HepG2 (cell line): ENCODE measurements around the gene APOC3. TPM values are rescaled to one million over a fixed set of nuclear protein-coding genes. Genes with fewer than 3 reads are reported as not detected.

Source experiments
- DNMT1 ChIP-seq: sonication (generic); formaldehyde crosslinking; IDR thresholded peaks from 2 replicates; pipeline ENCODE4 v1.5.1; 2020; ENCODE audit warnings: mild to moderate bottlenecking, missing genetic modification reagents
- KAT8 ChIP-seq: IDR thresholded peaks from 2 replicates; pipeline ENCODE4 v1.6.1; 2016; ENCODE audit warnings: missing genetic modification reagents, missing compliant biosample characterization
- MAZ ChIP-seq, 2 experiments: sonication (generic) in 1 of 2; formaldehyde crosslinking in 1 of 2; IDR thresholded peaks; 2 replicates each; pipeline versions ENCODE4 v1.5.0 to v1.6.1; 2012 to 2020; ENCODE audit warnings: low read depth in 2 of 2, mild to moderate bottlenecking in 2 of 2, borderline replicate concordance in 1 of 2, improper control_type of control experiment in 1 of 2, low read length in 1 of 2, missing genetic modification reagents in 1 of 2, moderate library complexity in 1 of 2
- MEIS2 ChIP-seq: sonication (generic); formaldehyde crosslinking; IDR thresholded peaks from 2 replicates; pipeline ENCODE4 v1.9.0; 2021; ENCODE audit warnings: mild to moderate bottlenecking, missing genetic modification reagents
- MTF2 ChIP-seq: sonication (generic); formaldehyde crosslinking; IDR thresholded peaks from 2 replicates; pipeline ENCODE4 v1.5.0; 2020; ENCODE audit warnings: missing genetic modification reagents, borderline replicate concordance
- NAIF1 ChIP-seq: sonication (generic); formaldehyde crosslinking; IDR thresholded peaks from 2 replicates; pipeline ENCODE4 v1.5.0; 2020; ENCODE audit warnings: mild to moderate bottlenecking, missing genetic modification reagents, borderline replicate concordance
- RORA ChIP-seq: sonication (generic); formaldehyde crosslinking; IDR thresholded peaks from 2 replicates; pipeline ENCODE4 v1.5.0; 2020; ENCODE audit warnings: mild to moderate bottlenecking, missing genetic modification reagents, moderate library complexity
- SKI ChIP-seq: fragments of 450-650 bp; IDR thresholded peaks from one replicate; pipeline ENCODE4 v1.6.1; 2018; ENCODE audit warnings: mild to moderate bottlenecking; ENCODE audit not compliant: partially characterized antibody
- ZFAT ChIP-seq: sonication (generic); formaldehyde crosslinking; conservative IDR thresholded peaks from 2 replicates; pipeline ENCODE4 v1.8.1; 2023; ENCODE audit warnings: missing genetic modification reagents, inconsistent platforms
- ZKSCAN1 ChIP-seq: fragments of 150-350 bp; IDR thresholded peaks from 2 replicates; pipeline ENCODE4 v1.6.1; 2014; ENCODE audit warnings: low read length
- ZMYM3 ChIP-seq: sonication (generic); formaldehyde crosslinking; IDR thresholded peaks from 2 replicates; pipeline ENCODE4 v1.5.1; 2020; ENCODE audit warnings: mild to moderate bottlenecking, missing genetic modification reagents
- ZNF296 ChIP-seq: sonication (generic); formaldehyde crosslinking; conservative IDR thresholded peaks from 2 replicates; pipeline ENCODE4 v1.5.0; 2020; ENCODE audit warnings: mild to moderate bottlenecking, missing genetic modification reagents
- ZNF629 ChIP-seq: sonication (generic); formaldehyde crosslinking; conservative IDR thresholded peaks from 2 replicates; pipeline ENCODE4 v1.5.0; 2020; ENCODE audit warnings: missing genetic modification reagents
- polyA plus RNA-seq, 8 experiments: library from polyadenylated mRNA; depleted of rRNA in 3 of 8; stranded (reverse) in 7 of 8; unstranded in 1 of 8; fragments of >200 nt; fragmentation: Illumina TruSeq in 4 of 8; extraction: Trizol in 4 of 8; gene quantifications; 2 replicates each; pipeline versions ENCODE4 v1.2.1 to v1.2.3, GENCODE V29; 2011 to 2016; ENCODE audit warnings: low read depth in 4 of 8, missing spikeins in 1 of 8, mixed read lengths in 1 of 8; ENCODE audit not compliant: insufficient read depth in 1 of 8
- total RNA-seq, 5 experiments: library from RNA; depleted of rRNA; stranded (reverse); fragments of >200 nt; fragmentation: Illumina TruSeq; extraction: Trizol; gene quantifications; 2 replicates each; pipeline ENCODE4 v1.2.3, GENCODE V29; 2016; ENCODE audit warnings: low read depth in 1 of 5
- TF ChIP-seq, protein P1 (sequence below): sonication (generic); formaldehyde crosslinking; IDR thresholded peaks from 2 replicates; pipeline ENCODE4 v1.8.0; 2022; ENCODE audit warnings: missing genetic modification reagents, mild to moderate bottlenecking, borderline replicate concordance
- TF ChIP-seq, protein P2 (sequence below): sonication (generic); formaldehyde crosslinking; IDR thresholded peaks from 2 replicates; pipeline ENCODE4 v1.9.0; 2022; ENCODE audit warnings: low read depth, missing genetic modification reagents
- TF ChIP-seq, protein P3 (sequence below): sonication (generic); formaldehyde crosslinking; IDR thresholded peaks from 2 replicates; pipeline ENCODE4 v1.4.0; 2020; ENCODE audit warnings: missing genetic modification reagents
- TF ChIP-seq, protein P4 (sequence below): sonication (generic); formaldehyde crosslinking; IDR thresholded peaks from 2 replicates; pipeline ENCODE4 v1.8.1; 2023; ENCODE audit warnings: mild to moderate bottlenecking, missing genetic modification reagents
- TF ChIP-seq, protein P5 (sequence below): sonication (generic); formaldehyde crosslinking; IDR thresholded peaks from 2 replicates; pipeline ENCODE4 v1.4.0; 2020; ENCODE audit warnings: missing genetic modification reagents

Gene APOC3
- total and polyA plus RNA-seq, 2 of the 13 experiments (the other 11 are each of a cell fraction or from before 2014, with no cell fraction given): 314 to 687 TPM

DNA sequence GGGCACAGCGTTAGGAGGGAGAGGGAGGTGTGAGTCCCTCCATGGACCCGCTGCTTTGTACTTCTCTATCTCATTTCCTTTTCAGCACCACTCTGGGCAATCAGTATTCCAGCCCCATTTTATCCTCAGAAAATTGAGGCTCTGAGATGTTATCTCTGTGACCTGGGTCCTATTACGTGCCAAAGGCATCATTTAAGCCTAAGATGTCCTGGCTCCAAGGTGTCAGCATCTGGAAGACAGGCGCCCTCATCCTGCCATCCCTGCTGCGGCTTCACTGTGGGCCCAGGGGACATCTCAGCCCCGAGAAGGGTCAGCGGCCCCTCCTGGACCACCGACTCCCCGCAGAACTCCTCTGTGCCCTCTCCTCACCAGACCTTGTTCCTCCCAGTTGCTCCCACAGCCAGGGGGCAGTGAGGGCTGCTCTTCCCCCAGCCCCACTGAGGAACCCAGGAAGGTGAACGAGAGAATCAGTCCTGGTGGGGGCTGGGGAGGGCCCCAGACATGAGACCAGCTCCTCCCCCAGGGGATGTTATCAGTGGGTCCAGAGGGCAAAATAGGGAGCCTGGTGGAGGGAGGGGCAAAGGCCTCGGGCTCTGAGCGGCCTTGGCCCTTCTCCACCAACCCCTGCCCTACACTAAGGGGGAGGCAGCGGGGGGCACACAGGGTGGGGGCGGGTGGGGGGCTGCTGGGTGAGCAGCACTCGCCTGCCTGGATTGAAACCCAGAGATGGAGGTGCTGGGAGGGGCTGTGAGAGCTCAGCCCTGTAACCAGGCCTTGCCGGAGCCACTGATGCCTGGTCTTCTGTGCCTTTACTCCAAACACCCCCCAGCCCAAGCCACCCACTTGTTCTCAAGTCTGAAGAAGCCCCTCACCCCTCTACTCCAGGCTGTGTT is 829 bp upstream of the APOC3 start (continued):
- TF ChIP-seq, protein P1, sequence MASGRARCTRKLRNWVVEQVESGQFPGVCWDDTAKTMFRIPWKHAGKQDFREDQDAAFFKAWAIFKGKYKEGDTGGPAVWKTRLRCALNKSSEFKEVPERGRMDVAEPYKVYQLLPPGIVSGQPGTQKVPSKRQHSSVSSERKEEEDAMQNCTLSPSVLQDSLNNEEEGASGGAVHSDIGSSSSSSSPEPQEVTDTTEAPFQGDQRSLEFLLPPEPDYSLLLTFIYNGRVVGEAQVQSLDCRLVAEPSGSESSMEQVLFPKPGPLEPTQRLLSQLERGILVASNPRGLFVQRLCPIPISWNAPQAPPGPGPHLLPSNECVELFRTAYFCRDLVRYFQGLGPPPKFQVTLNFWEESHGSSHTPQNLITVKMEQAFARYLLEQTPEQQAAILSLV (CRISPR knock-in tag): peak; percentile 14
- TF ChIP-seq RORA (CRISPR knock-in tag) (no peak), KAT8 (peak; percentile 57; the same call in 1 of the 2 replicates), ZNF296 (CRISPR knock-in tag) (no peak), MEIS2 (CRISPR knock-in tag) (peak; percentile 78; the same call in 1 of the 2 replicates), MTF2 (CRISPR knock-in tag) (no peak), ZMYM3 (peak; percentile 84), NAIF1 (CRISPR knock-in tag) (0 out of 2 replicates have a peak, but pooled peaks have one; percentile 36), ZKSCAN1 (no peak), ZFAT (no peak), ZNF629 (CRISPR knock-in tag) (peak; percentile 48; the same call in 1 of the 2 replicates), DNMT1 (CRISPR knock-in tag) (no peak), MAZ (IDR thresholded peaks at IDR 0.05; ENCODE audit: borderline replicate concordance, low read depth, low read length) (peak; percentile 75; the same call in 1 of the 2 replicates), MAZ (CRISPR knock-in tag; IDR thresholded peaks at IDR 0.05; ENCODE audit: low read depth) (peak; percentile 61; the same call in 1 of the 2 replicates), SKI (peak; percentile 91)
- TF ChIP-seq, protein P2, sequence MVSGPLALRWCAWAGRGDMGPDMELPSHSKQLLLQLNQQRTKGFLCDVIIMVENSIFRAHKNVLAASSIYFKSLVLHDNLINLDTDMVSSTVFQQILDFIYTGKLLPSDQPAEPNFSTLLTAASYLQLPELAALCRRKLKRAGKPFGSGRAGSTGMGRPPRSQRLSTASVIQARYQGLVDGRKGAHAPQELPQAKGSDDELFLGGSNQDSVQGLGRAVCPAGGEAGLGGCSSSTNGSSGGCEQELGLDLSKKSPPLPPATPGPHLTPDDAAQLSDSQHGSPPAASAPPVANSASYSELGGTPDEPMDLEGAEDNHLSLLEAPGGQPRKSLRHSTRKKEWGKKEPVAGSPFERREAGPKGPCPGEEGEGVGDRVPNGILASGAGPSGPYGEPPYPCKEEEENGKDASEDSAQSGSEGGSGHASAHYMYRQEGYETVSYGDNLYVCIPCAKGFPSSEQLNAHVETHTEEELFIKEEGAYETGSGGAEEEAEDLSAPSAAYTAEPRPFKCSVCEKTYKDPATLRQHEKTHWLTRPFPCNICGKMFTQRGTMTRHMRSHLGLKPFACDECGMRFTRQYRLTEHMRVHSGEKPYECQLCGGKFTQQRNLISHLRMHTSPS (CRISPR knock-in tag): peak; percentile 82
- TF ChIP-seq, protein P3, sequence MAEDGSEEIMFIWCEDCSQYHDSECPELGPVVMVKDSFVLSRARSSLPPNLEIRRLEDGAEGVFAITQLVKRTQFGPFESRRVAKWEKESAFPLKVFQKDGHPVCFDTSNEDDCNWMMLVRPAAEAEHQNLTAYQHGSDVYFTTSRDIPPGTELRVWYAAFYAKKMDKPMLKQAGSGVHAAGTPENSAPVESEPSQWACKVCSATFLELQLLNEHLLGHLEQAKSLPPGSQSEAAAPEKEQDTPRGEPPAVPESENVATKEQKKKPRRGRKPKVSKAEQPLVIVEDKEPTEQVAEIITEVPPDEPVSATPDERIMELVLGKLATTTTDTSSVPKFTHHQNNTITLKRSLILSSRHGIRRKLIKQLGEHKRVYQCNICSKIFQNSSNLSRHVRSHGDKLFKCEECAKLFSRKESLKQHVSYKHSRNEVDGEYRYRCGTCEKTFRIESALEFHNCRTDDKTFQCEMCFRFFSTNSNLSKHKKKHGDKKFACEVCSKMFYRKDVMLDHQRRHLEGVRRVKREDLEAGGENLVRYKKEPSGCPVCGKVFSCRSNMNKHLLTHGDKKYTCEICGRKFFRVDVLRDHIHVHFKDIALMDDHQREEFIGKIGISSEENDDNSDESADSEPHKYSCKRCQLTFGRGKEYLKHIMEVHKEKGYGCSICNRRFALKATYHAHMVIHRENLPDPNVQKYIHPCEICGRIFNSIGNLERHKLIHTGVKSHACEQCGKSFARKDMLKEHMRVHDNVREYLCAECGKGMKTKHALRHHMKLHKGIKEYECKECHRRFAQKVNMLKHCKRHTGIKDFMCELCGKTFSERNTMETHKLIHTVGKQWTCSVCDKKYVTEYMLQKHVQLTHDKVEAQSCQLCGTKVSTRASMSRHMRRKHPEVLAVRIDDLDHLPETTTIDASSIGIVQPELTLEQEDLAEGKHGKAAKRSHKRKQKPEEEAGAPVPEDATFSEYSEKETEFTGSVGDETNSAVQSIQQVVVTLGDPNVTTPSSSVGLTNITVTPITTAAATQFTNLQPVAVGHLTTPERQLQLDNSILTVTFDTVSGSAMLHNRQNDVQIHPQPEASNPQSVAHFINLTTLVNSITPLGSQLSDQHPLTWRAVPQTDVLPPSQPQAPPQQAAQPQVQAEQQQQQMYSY (CRISPR knock-in tag): 0 out of 2 replicates have a peak, but pooled peaks have one; percentile 6
- TF ChIP-seq, protein P4, sequence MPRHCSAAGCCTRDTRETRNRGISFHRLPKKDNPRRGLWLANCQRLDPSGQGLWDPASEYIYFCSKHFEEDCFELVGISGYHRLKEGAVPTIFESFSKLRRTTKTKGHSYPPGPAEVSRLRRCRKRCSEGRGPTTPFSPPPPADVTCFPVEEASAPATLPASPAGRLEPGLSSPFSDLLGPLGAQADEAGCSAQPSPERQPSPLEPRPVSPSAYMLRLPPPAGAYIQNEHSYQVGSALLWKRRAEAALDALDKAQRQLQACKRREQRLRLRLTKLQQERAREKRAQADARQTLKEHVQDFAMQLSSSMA: 0 out of 2 replicates have a peak, but pooled peaks have one; percentile 57
- TF ChIP-seq, protein P5, sequence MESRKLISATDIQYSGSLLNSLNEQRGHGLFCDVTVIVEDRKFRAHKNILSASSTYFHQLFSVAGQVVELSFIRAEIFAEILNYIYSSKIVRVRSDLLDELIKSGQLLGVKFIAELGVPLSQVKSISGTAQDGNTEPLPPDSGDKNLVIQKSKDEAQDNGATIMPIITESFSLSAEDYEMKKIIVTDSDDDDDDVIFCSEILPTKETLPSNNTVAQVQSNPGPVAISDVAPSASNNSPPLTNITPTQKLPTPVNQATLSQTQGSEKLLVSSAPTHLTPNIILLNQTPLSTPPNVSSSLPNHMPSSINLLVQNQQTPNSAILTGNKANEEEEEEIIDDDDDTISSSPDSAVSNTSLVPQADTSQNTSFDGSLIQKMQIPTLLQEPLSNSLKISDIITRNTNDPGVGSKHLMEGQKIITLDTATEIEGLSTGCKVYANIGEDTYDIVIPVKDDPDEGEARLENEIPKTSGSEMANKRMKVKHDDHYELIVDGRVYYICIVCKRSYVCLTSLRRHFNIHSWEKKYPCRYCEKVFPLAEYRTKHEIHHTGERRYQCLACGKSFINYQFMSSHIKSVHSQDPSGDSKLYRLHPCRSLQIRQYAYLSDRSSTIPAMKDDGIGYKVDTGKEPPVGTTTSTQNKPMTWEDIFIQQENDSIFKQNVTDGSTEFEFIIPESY (CRISPR knock-in tag): peak; percentile 41; the same call in 1 of the 2 replicates
